Ureter (tissue), 1 donor: Measurements from ENCODE around the gene NOXO1. TPM values are rescaled to one million over a fixed set of nuclear protein-coding genes. Genes with fewer than 3 reads are reported as not detected.
"Not testable (repeated sequence)": the region's sequence is repeated elsewhere in the genome, so short reads cannot be mapped to it uniquely, and the experiment has no call there.

Experiments used
- DNase-seq: peaks from one replicate; pipeline ENCODE4 v3.0.0-alpha.2; 2020; ENCODE audit warnings: low spot score
- total RNA-seq: library from RNA; stranded (reverse); gene quantifications from one replicate; pipeline ENCODE4 v1.2.4, GENCODE V29; 2023
- donor health status: DM: yes; HTN: yes; CAD: no.

The NOXO1 gene
- total RNA-seq, 1 donor from 2014 or later: 0.65 TPM

GRCh38 chr16:2011726-2012125, 30.5 kb upstream of the NOXO1 start:
- DNase-seq: not testable (repeated sequence)

GRCh38 chr16:2009791-2010510, 28.7 kb upstream of the NOXO1 start, which contains the start of gene ZNF598:
ZNF598 (minus strand) TSS chr16:2009821.
- DNase-seq: peak; percentile 74

- DNase-seq: no peak
These were observed 28.0 kb upstream of the NOXO1 start for GRCh38 chr16:2009164-2009711.

GRCh38 chr16:2008631-2009163, 27.4 kb upstream of the NOXO1 start:
- no peak for DNase-seq

- no peak for DNase-seq
These were observed 26.8 kb upstream of the NOXO1 start for GRCh38 chr16:2008009-2008526.

- no peak for DNase-seq
These were observed 26.0 kb upstream of the NOXO1 start for GRCh38 chr16:2007081-2007836.

GRCh38 chr16:2006317-2006716, 25.0 kb upstream of the NOXO1 start:
- DNase-seq: no peak

- DNase-seq: no peak
These were observed 24.4 kb upstream of the NOXO1 start for GRCh38 chr16:2005646-2006045.

- no peak for DNase-seq
These were observed 23.7 kb upstream of the NOXO1 start for GRCh38 chr16:2004795-2005517.

- peak; percentile 84 for DNase-seq
These were observed 22.8 kb upstream of the NOXO1 start for GRCh38 chr16:2003827-2004641.

GRCh38 chr16:2003231-2003826, 22.1 kb upstream of the NOXO1 start:
- no peak for DNase-seq

- DNase-seq: no peak
These were observed 21.3 kb upstream of the NOXO1 start for GRCh38 chr16:2002406-2003230.

- DNase-seq: no peak
These were observed 20.4 kb upstream of the NOXO1 start for GRCh38 chr16:2001456-2002355.

GRCh38 chr16:2001035-2001434, 19.8 kb upstream of the NOXO1 start:
- no peak for DNase-seq

- no peak for DNase-seq
These were observed 18.7 kb upstream of the NOXO1 start for GRCh38 chr16:1999866-2000514.

- no peak for DNase-seq
These were observed 17.9 kb upstream of the NOXO1 start for GRCh38 chr16:1998852-1999801.

- no peak for DNase-seq
These were observed 17.1 kb upstream of the NOXO1 start for GRCh38 chr16:1998360-1998835.
